HL-60/S4 treated with retinoic acid at 250 ng/mL for 4 days and 3 days (cell line): ENCODE results near the gene METTL27.
"Not testable (repeated sequence)": the region's sequence is repeated elsewhere in the genome, so short reads cannot be mapped to it uniquely, and the experiment has no call there.

ENCODE experiments used
- in situ Hi-C: fragments of 300-500 bp; cut with MboI; formaldehyde crosslinking; loops from 2 replicates; pipeline ENCODE4 v1.7.0; 2022; ENCODE audit warnings: low sequenced_read_pairs

Gene METTL27

GRCh38 chr7:73870041-73870492 lies 27.8 kb upstream of the METTL27 start:
- in situ Hi-C loops = loop anchor here (25.0 kb wide), 1 partner anchor 317 kb away; no protein-coding TSS in a partner anchor

GRCh38 chr7:73869011-73869798 lies 26.9 kb upstream of the METTL27 start:
- in situ Hi-C loops = loop anchor here (10.0 to 25.0 kb wide), 2 partner anchors 156 to 318 kb away; partner anchors contain the start of gene ELN

GRCh38 chr7:73866446-73866767 lies 24.1 kb upstream of the METTL27 start:
- in situ Hi-C loops = loop anchor here (10.0 to 25.0 kb wide), 2 partner anchors 158 to 321 kb away; partner anchors contain the start of gene ELN

- in situ Hi-C loops = loop anchor here (10.0 to 25.0 kb wide), 2 partner anchors 159 to 321 kb away; partner anchors contain the start of gene ELN
These were observed 23.6 kb upstream of the METTL27 start for GRCh38 chr7:73865738-73866445.

- in situ Hi-C loops = loop anchor here (10.0 to 25.0 kb wide), 2 partner anchors 160 to 322 kb away; partner anchors contain the start of gene ELN
These were observed 22.8 kb upstream of the METTL27 start for GRCh38 chr7:73864981-73865711.

- in situ Hi-C loops = loop anchor here (10.0 to 25.0 kb wide), 2 partner anchors 163 to 326 kb away; partner anchors contain the start of gene ELN
These were observed 19.0 kb upstream of the METTL27 start for GRCh38 chr7:73861305-73861704.

GRCh38 chr7:73860859-73861258 lies 18.5 kb upstream of the METTL27 start, which contains the start of gene TMEM270:
TMEM270 (plus strand) TSS chr7:73861159; CDS start chr7:73861195, 36 bp downstream.
- in situ Hi-C loops = loop anchor here (10.0 to 25.0 kb wide), 2 partner anchors 164 to 326 kb away; partner anchors contain the start of gene ELN

GRCh38 chr7:73858807-73859206 lies 16.5 kb upstream of the METTL27 start:
- in situ Hi-C loops = loop anchor here (25.0 kb wide), 1 partner anchor 328 kb away; no protein-coding TSS in a partner anchor

- in situ Hi-C loops = loop anchor here (25.0 kb wide), 1 partner anchor 330 kb away; no protein-coding TSS in a partner anchor
These were observed 14.6 kb upstream of the METTL27 start for GRCh38 chr7:73856941-73857340.

- in situ Hi-C loops = loop anchor here (25.0 kb wide), 1 partner anchor 335 kb away; no protein-coding TSS in a partner anchor
These were observed 10.2 kb upstream of the METTL27 start for GRCh38 chr7:73852500-73852899.

GRCh38 chr7:73851410-73852338 lies 9.4 kb upstream of the METTL27 start:
- in situ Hi-C loops = loop anchor here (25.0 kb wide), 1 partner anchor 336 kb away; no protein-coding TSS in a partner anchor

- in situ Hi-C loops = loop anchor here (25.0 kb wide), 1 partner anchor 337 kb away; no protein-coding TSS in a partner anchor
These were observed 8.5 kb upstream of the METTL27 start for GRCh38 chr7:73850781-73851207.

- in situ Hi-C loops = no loop called here
These were observed 5.8 kb upstream of the METTL27 start for GRCh38 chr7:73847941-73848723.

GRCh38 chr7:73845701-73846195 lies 3.4 kb upstream of the METTL27 start:
- in situ Hi-C loops = not testable (repeated sequence)

- in situ Hi-C loops = no loop called here
These were observed 2.6 kb upstream of the METTL27 start for GRCh38 chr7:73844848-73845460.

- in situ Hi-C loops = no loop called here
These were observed 1.8 kb upstream of the METTL27 start for GRCh38 chr7:73844131-73844547.

- in situ Hi-C loops = no loop called here
These were observed 638 bp downstream of the METTL27 start for GRCh38 chr7:73841689-73842066.
